GM21367 (cell line): ENCODE data around the gene SELENOM.
A peak's percentile ranks its signal among the peaks of the same experiment; 100 is the strongest.

Experiments
- ATAC-seq: cut with Tn5 transposase; IDR thresholded peaks from one replicate; pipeline ENCODE4 v1.9.1; 2021; ENCODE audit not compliant: unreplicated experiment

Gene SELENOM

DNA sequence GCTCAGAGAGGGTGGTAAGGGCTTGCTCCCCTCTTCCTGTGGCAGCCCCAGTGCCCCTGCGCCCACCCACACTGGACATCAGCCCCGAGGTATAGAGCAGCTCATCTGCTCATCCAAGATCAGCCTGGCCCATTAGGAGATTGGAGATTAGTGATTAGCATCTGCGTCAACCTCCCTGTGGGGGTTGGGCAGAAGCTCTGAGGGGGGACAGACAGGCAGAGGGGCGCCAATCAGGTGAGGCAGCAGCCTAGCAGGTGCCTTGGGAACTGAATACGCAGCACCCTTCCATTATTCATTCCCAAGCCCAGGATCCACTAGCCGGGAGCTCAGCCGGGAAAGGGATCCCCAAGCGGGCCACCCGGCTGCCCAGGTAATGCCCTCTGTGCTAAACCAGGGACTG is 15.2 kb downstream of the SELENOM start:
- no peak for ATAC-seq

DNA sequence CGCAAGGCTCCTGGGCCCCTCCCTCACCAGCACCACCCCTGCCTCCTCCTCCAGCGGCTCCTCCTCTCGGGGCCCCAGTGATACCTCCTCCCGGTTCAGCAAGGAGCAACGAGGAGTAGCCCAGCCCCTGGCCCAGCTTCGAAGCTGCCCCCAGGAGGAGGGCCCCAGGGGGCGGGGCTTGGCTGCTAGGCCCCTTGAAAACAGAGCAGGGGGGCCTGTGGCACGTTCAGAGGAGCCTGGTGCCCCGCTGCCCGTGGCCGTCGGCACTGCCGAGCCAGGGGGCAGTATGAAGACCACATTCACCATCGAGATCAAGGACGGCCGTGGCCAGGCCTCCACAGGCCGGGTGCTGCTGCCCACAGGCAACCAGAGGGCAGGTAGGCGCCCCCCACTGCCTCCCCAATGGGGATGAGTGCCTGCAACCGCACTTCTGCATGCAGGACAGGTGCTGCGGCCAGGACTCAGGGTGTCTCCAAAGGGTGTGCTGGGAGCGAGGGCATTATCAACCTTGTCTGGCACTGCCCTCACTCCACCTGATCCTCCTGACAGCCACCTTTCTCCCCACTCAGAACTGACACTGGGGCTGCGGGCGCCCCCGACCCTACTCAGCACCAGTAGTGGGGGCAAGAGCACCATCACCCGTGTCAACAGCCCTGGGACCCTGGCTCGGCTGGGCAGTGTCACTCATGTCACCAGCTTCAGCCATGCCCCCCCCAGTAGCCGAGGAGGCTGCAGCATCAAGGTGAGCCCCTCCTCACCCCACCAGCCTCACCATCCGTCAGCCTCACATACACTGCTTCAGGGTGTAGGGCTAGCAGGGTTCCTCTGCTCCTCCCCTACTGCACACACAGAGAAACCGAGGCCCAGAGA is 16.0 kb downstream of the SELENOM start:
- ATAC-seq, result no peak

DNA sequence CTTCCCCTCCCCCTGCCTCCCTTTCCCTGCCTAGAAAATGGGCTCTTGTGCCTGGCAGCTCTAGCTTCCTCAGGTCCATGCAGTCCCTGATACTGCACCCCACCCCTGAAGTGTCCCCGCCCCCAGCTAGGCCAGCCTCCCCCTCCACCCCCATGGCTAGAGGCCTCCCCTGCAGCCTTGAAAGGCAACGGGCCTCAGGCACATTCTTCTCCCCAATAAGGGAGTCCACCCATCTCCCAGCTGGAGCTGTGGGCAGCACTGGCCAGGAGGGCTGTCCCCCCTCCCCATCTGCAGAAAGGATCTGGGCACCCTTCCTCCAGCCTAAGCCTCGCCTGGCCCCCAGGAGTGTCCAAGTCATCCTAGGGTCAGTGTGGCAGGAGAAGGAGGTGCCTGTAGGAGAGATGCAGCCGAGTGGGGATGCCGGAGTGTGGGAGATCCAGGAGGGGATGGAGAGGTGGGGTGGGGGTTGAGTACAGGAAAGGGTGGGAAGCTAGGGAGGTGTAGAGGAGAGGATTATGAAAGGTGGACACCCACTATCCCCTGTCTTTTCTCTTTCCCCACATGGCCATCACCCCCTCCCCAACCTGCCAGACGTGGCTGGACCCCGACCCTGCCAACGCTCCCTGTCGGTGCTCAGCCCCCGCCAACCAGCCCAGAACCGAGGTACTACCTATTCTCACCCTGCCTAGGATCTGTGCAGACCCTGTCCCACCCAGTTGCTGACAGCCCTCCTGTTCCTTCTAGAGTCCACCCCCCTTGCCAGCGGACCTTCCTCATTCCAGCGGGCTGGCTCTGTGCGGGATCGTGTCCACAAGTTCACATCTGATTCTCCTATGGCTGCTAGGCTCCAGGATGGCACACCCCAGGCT is 16.9 kb downstream of the SELENOM start:
- ATAC-seq, result no peak

- ATAC-seq, result no peak
Measured at GRCh38 chr22:31089160-31090100, 17.9 kb downstream of the SELENOM start.

GRCh38 chr22:31088233-31088986 is 19.0 kb downstream of the SELENOM start:
- ATAC-seq, result no peak

DNA sequence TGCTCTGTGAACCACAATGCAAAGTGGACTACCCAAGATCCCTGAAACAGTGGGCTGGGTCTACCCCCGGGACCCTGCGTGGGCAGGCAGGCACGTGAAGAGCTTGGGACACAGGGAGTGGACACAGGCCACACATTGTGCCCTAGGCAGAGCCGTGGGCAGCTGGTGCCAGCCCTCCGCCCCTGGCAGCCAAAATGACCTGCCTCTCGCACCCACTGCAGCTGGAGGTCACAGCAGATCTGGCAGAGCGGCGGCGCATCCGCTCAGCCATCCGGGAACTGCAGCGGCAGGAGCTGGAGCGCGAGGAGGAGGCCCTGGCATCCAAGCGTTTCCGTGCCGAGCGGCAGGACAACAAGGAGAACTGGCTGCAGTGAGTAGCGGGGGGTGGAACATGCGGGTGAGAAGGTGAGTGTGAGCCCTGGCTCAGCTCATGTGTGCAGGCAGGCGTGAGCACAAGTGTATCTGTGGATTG is 19.6 kb downstream of the SELENOM start:
- ATAC-seq, result no peak

DNA sequence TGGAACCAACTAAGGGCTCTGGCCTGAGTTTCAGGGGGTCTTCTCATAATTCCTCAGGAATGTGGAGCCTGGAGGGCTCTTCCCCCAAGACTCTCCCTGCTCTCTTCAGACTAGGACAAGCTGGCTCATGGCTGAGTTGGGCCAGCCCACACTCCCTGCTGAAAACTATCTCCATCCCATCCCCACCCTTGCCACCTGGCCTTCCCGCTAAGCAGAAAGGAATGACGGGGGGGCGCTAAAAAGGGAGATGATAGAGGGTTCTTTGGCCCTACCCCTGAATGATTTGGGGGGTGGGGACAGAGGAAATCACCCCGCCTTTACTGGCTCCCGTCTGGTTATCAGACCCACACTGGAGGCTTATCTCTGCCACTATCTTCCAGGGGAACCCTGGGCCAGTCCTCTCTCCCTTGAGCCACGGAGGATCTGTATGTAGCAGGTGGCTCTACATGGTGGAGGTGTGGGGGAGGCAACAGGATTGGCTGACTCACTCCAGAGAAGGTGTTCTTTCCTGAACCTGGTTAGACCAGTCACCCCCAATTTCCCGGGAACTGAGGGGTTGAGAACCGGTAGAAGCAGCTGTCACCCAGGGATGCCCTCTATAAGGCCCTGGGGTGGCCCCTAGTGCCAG is 20.6 kb downstream of the SELENOM start:
- no peak for ATAC-seq

GRCh38 chr22:31085928-31086327 is 21.4 kb downstream of the SELENOM start:
- no peak for ATAC-seq

GRCh38 chr22:31085493-31085824 is 21.9 kb downstream of the SELENOM start:
- ATAC-seq, result no peak

- peak; percentile 52 for ATAC-seq
Measured at GRCh38 chr22:31084811-31085492, 22.4 kb downstream of the SELENOM start.

- ATAC-seq, result no peak
Measured at GRCh38 chr22:31083923-31084810, 23.2 kb downstream of the SELENOM start.

GRCh38 chr22:31083377-31083768 is 24.0 kb downstream of the SELENOM start:
- ATAC-seq, result no peak

DNA sequence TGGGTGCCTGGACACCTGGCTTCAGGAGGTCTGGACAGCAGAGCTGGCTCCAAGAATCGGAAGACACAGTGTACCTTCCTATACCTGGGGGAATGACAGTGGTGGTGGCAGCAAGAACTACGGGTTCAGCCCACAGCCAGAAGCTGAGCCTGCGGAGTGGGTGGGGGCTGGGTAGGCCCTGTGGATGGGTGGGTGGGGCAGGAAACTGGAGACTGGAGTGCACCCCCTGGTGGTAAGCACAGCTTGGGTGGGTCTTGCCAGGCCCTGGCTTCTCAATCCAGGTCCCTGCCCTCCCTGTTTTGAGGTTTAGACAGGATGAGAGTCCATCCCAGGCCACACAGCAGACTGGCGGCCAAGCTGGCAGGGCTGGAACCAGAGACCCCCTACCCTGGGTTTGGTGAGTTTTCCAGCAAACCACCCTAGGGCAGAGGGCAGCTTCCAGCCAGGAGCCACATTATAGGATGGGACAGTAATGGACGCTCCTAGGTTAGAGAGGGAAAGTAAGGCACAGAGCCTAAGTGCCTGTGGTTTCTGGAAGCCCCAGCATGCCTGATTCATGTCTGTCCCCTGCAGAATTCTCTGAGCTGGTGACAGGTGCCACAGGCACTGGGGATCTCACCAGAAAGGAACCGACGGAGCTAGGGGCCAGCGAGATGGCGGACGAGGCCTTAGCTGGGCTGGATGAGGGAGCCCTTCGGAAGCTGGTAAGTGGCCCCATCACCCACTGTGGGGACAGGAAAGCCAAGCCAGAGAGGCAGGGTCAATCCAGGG is 24.6 kb downstream of the SELENOM start:
- no peak for ATAC-seq

DNA sequence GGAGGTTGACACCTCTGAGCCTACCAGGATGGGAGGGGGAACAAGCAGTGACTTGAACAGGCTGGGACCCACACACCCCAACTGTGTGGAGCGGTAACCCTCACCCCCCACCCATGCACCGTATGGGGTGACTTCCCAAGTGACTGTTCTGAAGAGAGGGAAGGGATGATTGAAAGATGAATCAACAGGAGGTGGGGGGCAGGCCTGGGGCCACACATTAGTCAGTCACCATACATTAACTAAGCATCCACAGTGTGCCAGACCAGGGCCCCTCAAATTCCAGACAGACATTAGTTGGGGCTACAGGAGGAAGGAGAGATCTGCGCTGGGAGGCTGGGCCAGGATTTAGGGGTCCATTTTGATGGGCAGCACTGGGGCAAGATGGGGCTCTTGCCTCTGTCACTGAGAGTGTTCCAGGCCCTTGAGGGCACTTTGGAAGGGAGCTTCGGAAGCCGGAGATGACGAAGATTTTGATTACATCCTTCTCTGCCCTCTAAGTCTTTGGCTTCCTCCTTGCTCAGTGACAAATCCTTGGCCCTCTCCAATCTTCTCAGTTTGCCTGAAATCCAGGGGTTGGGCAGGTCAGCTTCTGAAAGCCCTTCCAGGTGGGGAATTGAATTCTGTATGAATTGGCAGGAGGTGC is 25.3 kb downstream of the SELENOM start:
- ATAC-seq, result no peak

- peak; percentile 35 for ATAC-seq
Measured at GRCh38 chr22:31080848-31081649, 26.3 kb downstream of the SELENOM start, which contains the start of gene SMTN. SMTN (plus strand) TSS chr22:31081318; CDS start chr22:31083259, 1,941 bp downstream.
